ENCODE data around the gene WDR72. TPM values are rescaled to one million over a fixed set of nuclear protein-coding genes. Genes with fewer than 3 reads are reported as not detected.

WDR72 gene
- polyA plus RNA-seq, 1 donor (not counting 4 experiments of a cell fraction or from before 2014, with no cell fraction given) = 0.03 TPM

GRCh38 chr15:53591041-53591440, 168.4 kb downstream of the WDR72 start:
- no peak overlapping the region for H2AFZ ChIP-seq (ENCODE audit: control insufficient read depth, low read length)
- H3K27ac ChIP-seq (ENCODE audit: control insufficient read depth, insufficient read depth, low read length) = no peak overlapping the region
- no peak for DNase-seq (ENCODE audit: low read depth, low spot score)
- dilution Hi-C loops (cut with MboI; ENCODE audit: extremely low pct_ligation_motif_present, low sequenced_read_pairs) = no loop called here
- no peak for TF ChIP-seq EZH2 (IDR thresholded peaks at IDR 0.05; ENCODE audit: low read length)
- no peak for TF ChIP-seq CTCF (optimal IDR thresholded peaks at IDR 0.05 in 1 of 3, IDR thresholded peaks at IDR 0.05 in 1 of 3, conservative IDR thresholded peaks at IDR 0.05 in 1 of 3; ENCODE audit: extremely low read depth in 1 of 3, insufficient read depth in 2 of 3, low read length in 3 of 3)
- FAIRE-seq = no peak
- H3K4me3 ChIP-seq (ENCODE audit: control insufficient read depth in 2 of 3, extremely low read depth in 1 of 3, insufficient read depth in 2 of 3, low read depth in 1 of 3, low read length in 3 of 3) = no peak overlapping the region
- no peak overlapping the region for H3K9ac ChIP-seq (ENCODE audit: control insufficient read depth, extremely low read depth, insufficient read depth, low read length)
- H3K36me3 ChIP-seq (ENCODE audit: control insufficient read depth in 2 of 2, extremely low read depth in 1 of 2, insufficient read depth in 2 of 2, low read length in 2 of 2) = no peaks in the 10 kb centered on the region
- H3K9me1 ChIP-seq (ENCODE audit: control insufficient read depth, extremely low read depth, insufficient read depth, low read length) = no peaks in the 10 kb centered on the region
- no peaks in the 10 kb centered on the region for H3K27me3 ChIP-seq (ENCODE audit: control insufficient read depth, extremely low read depth, insufficient read depth, low read length)
- H3K79me2 ChIP-seq (ENCODE audit: control insufficient read depth, insufficient read depth, low read length) = no peaks in the 10 kb centered on the region
- no peaks in the 10 kb centered on the region for H4K20me1 ChIP-seq (ENCODE audit: control insufficient read depth, extremely low read depth, insufficient read depth, low read length)
- no peaks in the 10 kb centered on the region for H3K4me1 ChIP-seq (ENCODE audit: control insufficient read depth, extremely low read depth, insufficient read depth, low read length)
- no peaks in the 10 kb centered on the region for H3K9me3 ChIP-seq (ENCODE audit: control insufficient read depth, low read depth, low read length)
- H3K4me2 ChIP-seq (ENCODE audit: control insufficient read depth, extremely low read depth, insufficient read depth, low read depth, low read length) = no peak overlapping the region

- Histone ChIP-seq H3K27ac (ENCODE audit: control insufficient read depth, insufficient read depth, low read length) (no peak overlapping the region), H3K9ac (ENCODE audit: control insufficient read depth, extremely low read depth, insufficient read depth, low read length) (no peak overlapping the region), H3K36me3 (ENCODE audit: control insufficient read depth in 2 of 2, extremely low read depth in 1 of 2, insufficient read depth in 2 of 2, low read length in 2 of 2) (no peaks in the 10 kb centered on the region), H4K20me1 (ENCODE audit: control insufficient read depth, extremely low read depth, insufficient read depth, low read length) (no peaks in the 10 kb centered on the region), H3K4me2 (ENCODE audit: control insufficient read depth, extremely low read depth, insufficient read depth, low read depth, low read length) (no peak overlapping the region), H3K4me3 (ENCODE audit: control insufficient read depth in 2 of 3, extremely low read depth in 1 of 3, insufficient read depth in 2 of 3, low read depth in 1 of 3, low read length in 3 of 3) (no peak overlapping the region), H3K4me1 (ENCODE audit: control insufficient read depth, extremely low read depth, insufficient read depth, low read length) (no peaks in the 10 kb centered on the region), H3K79me2 (ENCODE audit: control insufficient read depth, insufficient read depth, low read length) (no peaks in the 10 kb centered on the region), H2AFZ (ENCODE audit: control insufficient read depth, low read length) (no peak overlapping the region), H3K27me3 (ENCODE audit: control insufficient read depth, extremely low read depth, insufficient read depth, low read length) (no peaks in the 10 kb centered on the region), H3K9me1 (ENCODE audit: control insufficient read depth, extremely low read depth, insufficient read depth, low read length) (no peaks in the 10 kb centered on the region), H3K9me3 (ENCODE audit: control insufficient read depth, low read depth, low read length) (no peaks in the 10 kb centered on the region)
- DNase-seq (ENCODE audit: low read depth, low spot score) (no peak), FAIRE-seq (no peak)
- dilution Hi-C loops (cut with MboI; ENCODE audit: extremely low pct_ligation_motif_present, low sequenced_read_pairs) = no loop called here
- TF ChIP-seq CTCF (optimal IDR thresholded peaks at IDR 0.05 in 1 of 3, IDR thresholded peaks at IDR 0.05 in 1 of 3, conservative IDR thresholded peaks at IDR 0.05 in 1 of 3; ENCODE audit: extremely low read depth in 1 of 3, insufficient read depth in 2 of 3, low read length in 3 of 3) (no peak), EZH2 (IDR thresholded peaks at IDR 0.05; ENCODE audit: low read length) (no peak)
Observed at GRCh38 chr15:53590380-53590779, 169.1 kb downstream of the WDR72 start.
